Stimulated activated CD4-positive, alpha-beta T cell treated with anti-CD3 and anti-CD28 coated beads, TNF-alpha, amount 100 ng/mL, for 1 hour (primary cell): ENCODE measurements around the gene NAGK.
"Not testable (repeated sequence)": the region's sequence is repeated elsewhere in the genome, so short reads cannot be mapped to it uniquely, and the experiment has no call there.

ENCODE experiments used
- DNase-seq, 3 donors: peaks; one replicate each; pipeline ENCODE4 v3.0.0-alpha.2; 2020; ENCODE audit warnings: low read depth in 3 of 3, low spot score in 1 of 3

NAGK gene

DNA sequence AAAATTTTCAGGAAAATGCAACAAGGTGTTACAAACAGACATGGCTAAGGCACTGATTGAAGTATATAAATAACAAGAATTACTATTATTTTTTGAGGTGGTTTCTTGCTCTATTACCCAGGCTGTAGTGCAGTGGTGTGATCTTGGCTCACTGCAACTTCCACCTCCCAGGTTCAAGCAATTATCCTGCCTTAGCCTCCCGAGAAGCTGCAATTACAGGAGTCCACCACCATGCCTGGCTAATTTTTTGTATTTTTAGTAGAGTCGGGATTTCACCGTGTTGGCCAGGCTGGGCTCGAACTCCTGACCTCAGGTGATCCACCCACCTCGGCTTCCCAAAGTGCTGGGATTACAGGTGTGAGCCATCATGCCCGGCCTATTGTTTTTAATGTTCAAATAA is 38.0 kb downstream of the NAGK start:
- DNase-seq = not testable (repeated sequence)

DNA sequence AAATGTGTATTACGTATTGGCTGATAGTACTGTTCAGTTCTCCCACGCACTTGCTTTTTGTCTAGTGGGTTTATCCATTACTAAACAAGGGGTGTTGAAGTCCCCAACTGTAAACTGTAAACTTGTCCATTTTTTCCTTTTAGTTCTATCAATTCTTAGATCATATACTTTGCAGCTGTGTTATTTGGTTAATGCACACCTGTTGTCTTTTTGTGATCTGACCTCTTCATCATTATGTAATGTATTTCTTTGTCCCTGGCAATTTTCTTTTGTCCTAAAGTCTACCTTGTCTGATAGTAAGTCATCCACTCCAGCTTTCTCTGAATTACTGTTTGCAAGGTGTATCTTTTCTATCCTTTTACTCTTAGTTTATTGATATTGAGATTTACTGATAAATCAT is 39.6 kb downstream of the NAGK start:
- no peak for DNase-seq

DNA sequence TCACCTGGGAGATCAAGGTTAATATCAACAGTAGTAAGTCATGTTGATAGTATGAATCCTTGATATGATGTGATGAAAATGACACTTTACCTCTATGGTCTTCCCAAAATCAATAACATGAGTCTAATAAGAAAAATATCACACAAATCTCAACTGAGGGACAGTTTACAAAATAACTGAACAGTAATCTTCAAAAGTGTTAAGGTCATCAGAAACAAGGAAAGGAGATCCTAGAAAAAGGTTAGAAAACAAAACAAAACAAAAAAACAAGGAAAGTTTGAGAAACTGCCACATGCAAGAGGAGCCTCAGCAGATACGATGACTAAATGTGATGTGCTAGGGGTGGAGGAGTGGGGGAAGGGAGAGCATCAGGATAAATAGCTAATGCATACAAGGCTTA is 45.4 kb downstream of the NAGK start:
- no peak for DNase-seq

DNA sequence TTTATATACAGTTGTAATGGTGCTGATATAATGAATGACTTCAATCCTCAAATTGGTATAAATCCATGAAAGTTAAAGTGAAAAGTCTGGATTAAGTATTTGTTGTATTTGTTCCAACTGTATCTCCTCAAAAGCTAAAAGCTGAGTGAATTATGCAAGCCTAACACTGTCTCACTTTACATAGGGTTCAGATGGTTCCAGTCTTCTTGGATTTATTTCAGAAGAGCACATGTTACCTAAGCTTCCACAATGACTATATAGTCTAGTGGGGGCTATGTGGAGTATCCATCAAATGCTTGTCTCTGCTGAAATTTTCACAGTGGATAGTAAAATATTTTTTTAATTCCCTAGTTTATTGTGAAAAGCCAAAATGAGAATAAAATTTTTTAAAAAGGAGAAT is 48.6 kb downstream of the NAGK start:
- DNase-seq = no peak

DNA sequence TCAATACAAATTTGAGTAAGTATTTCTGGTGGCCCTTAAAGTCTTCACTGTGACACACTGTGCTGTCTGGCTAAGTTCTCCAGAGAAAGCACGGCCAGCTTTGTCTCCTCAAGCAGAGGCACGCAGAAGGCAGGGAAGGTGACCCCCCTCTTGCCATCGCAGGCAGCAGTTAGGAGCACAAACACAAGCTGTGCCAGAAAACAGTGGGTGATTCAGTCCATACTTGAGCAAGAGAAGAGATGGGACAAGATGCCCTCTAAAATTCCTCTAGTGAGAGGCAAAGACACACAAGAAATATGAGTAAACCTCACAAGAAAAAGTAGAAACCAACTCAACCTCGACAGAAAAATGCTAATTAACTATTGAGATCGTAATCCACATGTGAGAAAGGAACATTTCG is 51.7 kb downstream of the NAGK start:
- no peak for DNase-seq

DNA sequence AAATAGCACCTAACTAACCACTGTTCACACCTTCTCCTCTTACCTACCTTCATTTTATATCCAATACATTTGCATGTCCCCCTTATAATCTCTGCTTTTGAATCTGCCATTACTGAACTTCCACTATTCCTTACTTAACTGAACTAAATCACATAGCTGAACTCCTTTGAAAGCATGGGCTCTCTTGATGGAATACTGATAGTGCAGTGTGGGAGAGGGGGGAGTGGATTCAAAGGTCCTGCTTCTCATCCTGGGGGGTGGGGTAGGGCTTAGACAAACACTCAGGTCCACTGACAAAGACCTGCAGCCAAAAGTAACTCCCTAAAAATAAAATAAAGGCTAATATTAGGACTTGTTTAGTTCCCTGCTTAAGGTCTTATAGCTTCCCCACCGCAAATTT is 53.0 kb downstream of the NAGK start:
- no peak for DNase-seq

DNA sequence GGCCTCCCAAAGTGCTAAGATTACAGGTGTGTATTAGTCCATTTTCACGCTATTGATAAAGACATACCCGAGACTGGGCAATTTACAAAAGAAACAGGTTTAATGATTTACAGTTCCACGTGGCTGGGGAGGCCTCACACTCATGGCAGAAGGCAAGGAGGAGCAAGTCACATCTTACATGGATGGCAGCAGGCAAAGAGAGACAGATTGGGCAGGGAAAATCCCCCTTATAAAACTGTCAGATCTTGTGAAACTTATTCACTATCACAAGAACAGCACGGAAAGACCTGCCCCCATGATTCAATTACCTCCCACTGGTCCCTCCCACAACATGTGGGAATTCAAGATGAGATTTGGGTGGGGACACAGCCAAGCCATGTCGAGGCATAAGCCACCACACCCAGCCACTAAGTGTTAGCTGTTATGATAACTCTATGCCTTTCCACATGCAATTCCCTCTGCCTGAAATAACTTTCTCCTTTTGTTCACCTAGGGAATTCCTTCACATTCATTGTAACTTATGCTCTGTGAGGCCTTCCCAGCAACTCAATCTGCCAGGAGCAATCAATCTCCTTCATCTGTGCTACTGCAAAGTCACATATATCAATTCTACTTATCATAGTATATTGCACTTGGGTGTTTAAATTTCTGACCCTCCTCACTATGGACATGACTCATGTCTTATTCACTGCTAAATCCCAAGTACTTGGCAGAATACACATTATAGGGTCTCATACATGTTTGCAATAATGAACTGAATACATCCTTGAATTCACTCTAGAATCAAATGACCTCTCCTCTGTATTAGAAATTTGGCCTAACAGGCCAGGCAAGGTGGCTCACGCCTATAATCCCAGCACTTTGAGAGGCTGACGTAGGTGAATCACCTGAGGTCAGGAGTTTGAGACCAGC is 54.2 kb downstream of the NAGK start:
- no peak for DNase-seq

DNA sequence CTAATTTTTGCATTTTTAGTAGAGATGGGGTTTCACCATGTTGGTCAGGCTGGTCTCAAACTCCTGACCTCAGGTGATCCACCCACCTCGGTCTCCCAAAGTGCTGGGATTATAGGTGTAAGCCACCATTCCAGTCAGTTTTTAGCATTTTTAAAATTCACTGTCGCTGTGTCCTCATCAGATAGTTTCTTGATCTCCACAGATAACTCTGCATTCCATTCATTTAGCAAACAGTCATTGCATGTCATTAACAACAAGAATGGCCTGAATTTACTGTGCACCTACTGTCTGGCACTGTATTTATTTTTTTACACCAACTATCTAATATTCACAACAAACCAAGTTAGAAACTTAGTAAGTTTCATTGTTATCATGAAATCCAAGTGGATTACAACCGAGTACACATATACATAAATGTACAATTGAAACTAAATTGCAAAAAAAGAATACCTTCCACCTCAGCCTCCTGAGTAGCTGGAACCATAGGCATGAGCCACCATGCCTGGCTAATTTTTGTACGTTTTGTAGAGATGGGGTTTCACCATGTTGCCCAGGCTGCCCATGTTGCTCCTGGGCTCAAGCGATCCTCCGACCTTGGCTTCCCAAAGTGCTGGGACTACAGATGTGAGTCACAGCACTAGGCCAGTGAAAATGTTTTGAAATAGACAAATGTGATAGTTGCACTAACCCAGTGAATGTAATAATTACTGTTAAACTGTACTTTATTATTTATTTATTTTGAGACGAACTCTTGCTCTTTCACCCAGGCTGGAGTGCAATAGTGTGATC is 57.3 kb downstream of the NAGK start:
- no peak for DNase-seq

DNA sequence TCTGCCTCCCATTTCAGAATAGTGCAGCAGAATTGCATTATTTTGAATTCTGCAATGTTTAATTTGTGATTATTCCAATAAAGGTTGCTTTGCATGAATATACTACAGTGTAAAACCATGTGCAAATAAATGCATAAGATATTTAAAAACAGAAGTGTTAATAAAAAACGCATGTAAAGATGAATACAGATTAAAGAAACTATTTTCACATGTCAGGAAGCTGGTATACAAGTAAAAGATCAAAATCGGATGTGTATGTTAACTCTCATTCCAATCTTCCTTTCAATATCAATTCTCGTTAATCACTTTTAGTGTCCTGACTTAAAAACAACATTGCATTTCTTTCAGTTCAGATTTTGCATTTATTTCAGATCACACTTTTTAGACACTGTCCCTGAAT is 58.5 kb downstream of the NAGK start:
- no peak for DNase-seq
